Adrenal gland (tissue), 12 donors: ENCODE measurements around the gene EYS. TPM values are rescaled to one million over a fixed set of nuclear protein-coding genes. Genes with fewer than 3 reads are reported as not detected.
A peak's percentile ranks its signal among the peaks of the same experiment; 100 is the strongest.
"Not testable (repeated sequence)": the region's sequence is repeated elsewhere in the genome, so short reads cannot be mapped to it uniquely, and the experiment has no call there.

Source experiments
- DNase-seq, 7 donors: peaks; one replicate each; pipeline ENCODE4 v3.0.0-alpha.2; 2019 to 2020
- H3K27ac ChIP-seq, 5 donors: fragments of 200-600 bp; sonication (generic) in 4 of 5; 1 replicate in 3 of 5; 2 replicates in 2 of 5; pipeline versions ENCODE4 v1.5.1 to v1.8.0; 2016 to 2020; ENCODE audit warnings: mild to moderate bottlenecking in 1 of 5
- H3K27me3 ChIP-seq: fragments of 200-600 bp; 2 replicates; pipeline ENCODE4 v1.8.0; 2021
- H3K36me3 ChIP-seq, 2 donors: fragments of 200-600 bp; replicated peaks in 1 of 2; 1 replicate in 1 of 2; 2 replicates in 1 of 2; pipeline versions ENCODE4 v1.5.1 to v1.8.0; 2018 to 2022
- H3K4me1 ChIP-seq, 2 donors: fragments of 200-600 bp; replicated peaks in 1 of 2; 1 replicate in 1 of 2; 2 replicates in 1 of 2; pipeline versions ENCODE4 v1.5.1 to v1.8.0; 2018 to 2021
- H3K4me3 ChIP-seq, 4 donors: fragments of 200-600 bp; sonication (generic) in 3 of 4; one replicate each; pipeline ENCODE4 v1.5.1; 2016 to 2018
- H3K9me3 ChIP-seq, 3 donors: fragments of 200-600 bp; sonication (generic) in 1 of 3; replicated peaks in 1 of 3; 1 replicate in 2 of 3; 2 replicates in 1 of 3; pipeline versions ENCODE4 v1.5.1 to v1.8.0; 2016 to 2021
- CTCF ChIP-seq, 6 experiments: fragments of 450-650 bp in 4 of 6; fragments of 200-600 bp in 2 of 6; sonication (generic) in 1 of 6; IDR thresholded peaks; 1 replicate in 5 of 6; 2 replicates in 1 of 6; pipeline versions ENCODE4 v1.5.1 to v1.8.0; 2016 to 2021; ENCODE audit warnings: antibody characterized with exemption in 6 of 6, mild to moderate bottlenecking in 2 of 6, moderate library complexity in 1 of 6
- POLR2A ChIP-seq, 2 donors: fragments of 450-650 bp; IDR thresholded peaks; one replicate each; pipeline ENCODE4 v1.6.1; 2017; ENCODE audit warnings: antibody characterized with exemption in 2 of 2, mild to moderate bottlenecking in 2 of 2, moderate library complexity in 1 of 2
- WGBS, 4 donors: extraction: QIAGEN DNeasy Blood & Tissue Kit in 2 of 4; methylation state at CpG; one replicate each; pipeline versions ENCODE4 v1.1.5 to v1.1.7; 2013 to 2017; 5-methylcytosine and 5-hydroxymethylcytosine counted together
- intact Hi-C, 2 donors: fragments of 100-400 bp; cut with DNase I; formaldehyde crosslinking; loops; one replicate each; pipeline versions ENCODE4 v1.14.1 to v1.15.0; 2022 to 2023
- polyA plus RNA-seq, 3 donors: library from polyadenylated mRNA; stranded (reverse); fragments of 200-250 nt in 2 of 3; fragments of 350-450 nt in 1 of 3; fragmentation: Illumina TruSeq in 1 of 3; extraction: RNeasy Lipid Tissue Mini Kit (QIAGEN cat#74804) in 1 of 3; gene quantifications; one replicate each; pipeline ENCODE4 v1.2.3, GENCODE V29; 2013 to 2014
- total RNA-seq, 9 donors: library from RNA; depleted of rRNA in 4 of 9; stranded (reverse); fragments of >200 nt in 4 of 9; fragments of 120-200 nt in 1 of 9; fragmentation: NEBNext Ultra II Directional in 1 of 9; extraction: Animal tissue kit (Norgen Biotek cat#: 25700) in 1 of 9; gene quantifications; one replicate each; pipeline versions ENCODE4 v1.1.0 to v1.2.4, GENCODE V29; 2013 to 2023
- donor health status: healthy with polysubstance abuse.
- donor health status: Bipolar disorder and iron deficiency.
- donor health status: DM: yes; HTN: yes; CAD: no.
- donor health status: DM: no; HTN: no; CAD: no.
- donor health status: DM: no; HTN: no; CAD: no.
- donor health status: DM: yes; HTN: yes; CAD: no.

The EYS gene
- total and polyA plus RNA-seq, 12 donors, result 0.03 to 3.1 (median 0.18) TPM; not detected in 7

DNA sequence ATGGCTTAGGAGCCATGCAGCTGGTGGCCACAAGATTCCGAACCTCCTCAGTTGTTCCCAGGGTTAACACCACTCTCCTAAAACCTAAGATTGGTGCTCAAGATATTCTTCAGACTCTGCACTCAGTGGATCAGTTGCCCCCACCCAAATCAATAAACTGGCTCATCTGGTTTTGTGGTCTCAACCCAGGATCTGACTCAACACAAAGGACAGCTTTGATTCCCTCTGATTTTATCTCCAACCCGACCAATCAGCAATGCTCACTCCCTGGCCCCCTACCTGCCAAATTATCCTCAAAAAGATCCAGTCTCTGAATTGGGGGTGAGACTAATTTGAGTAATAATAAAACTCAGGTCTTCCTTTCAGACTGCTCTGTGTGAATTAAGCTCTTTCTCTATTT is 137.5 kb downstream of the EYS start:
- Histone ChIP-seq H3K4me3 (no peak overlapping the region), H3K27me3 (no peaks in the 10 kb centered on the region), H3K36me3 (no peaks in the 10 kb centered on the region), H3K4me1 (no peaks in the 10 kb centered on the region), H3K9me3 (no peaks in the 10 kb centered on the region), H3K27ac (no peak overlapping the region)
- WGBS, 4 donors, result 70 to 87% (median 77%) methylated on average over 2 of the region's 2 CpGs
- TF ChIP-seq CTCF (IDR thresholded peaks at IDR 0.05) (no peak), POLR2A (IDR thresholded peaks at IDR 0.05) (no peak)
- DNase-seq, result no peak
- intact Hi-C loops, result no loop called here

- H3K4me1 ChIP-seq, DNase-seq, H3K36me3 ChIP-seq, H3K27ac ChIP-seq, intact Hi-C loops, H3K4me3 ChIP-seq, H3K9me3 ChIP-seq, H3K27me3 ChIP-seq: not testable (repeated sequence)
- WGBS, 4 donors, result 77 to 83% (median 79%) methylated on average over 7 of the region's 7 CpGs
Observed at GRCh38 chr6:65569056-65569455, 138.0 kb downstream of the EYS start.

DNA sequence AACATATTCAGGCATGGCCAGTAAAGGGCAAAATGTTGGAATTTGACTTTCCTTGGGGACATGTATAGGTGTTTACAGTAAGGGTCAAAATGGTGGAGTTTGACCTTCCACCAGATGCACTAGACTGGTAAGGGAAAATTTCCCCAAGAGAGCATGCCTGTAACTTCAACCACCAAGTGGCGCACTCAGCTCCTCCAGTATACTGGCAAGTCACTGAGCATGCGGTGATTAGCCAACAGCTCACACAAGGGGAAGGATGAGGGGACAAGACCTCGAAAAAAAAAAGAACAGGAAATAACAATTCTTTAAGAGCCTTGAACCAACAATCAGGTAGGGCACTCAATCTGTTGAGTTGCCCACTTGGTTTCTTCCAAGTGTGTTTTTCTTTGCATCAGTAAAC is 140.9 kb downstream of the EYS start:
- Histone ChIP-seq H3K27ac (no peak overlapping the region), H3K36me3 (no peaks in the 10 kb centered on the region), H3K4me3 (no peak overlapping the region), H3K9me3 (no peaks in the 10 kb centered on the region), H3K4me1 (no peaks in the 10 kb centered on the region), H3K27me3 (no peaks in the 10 kb centered on the region)
- no peak for TF ChIP-seq CTCF (IDR thresholded peaks at IDR 0.05)
- no peak for TF ChIP-seq POLR2A (IDR thresholded peaks at IDR 0.05)
- DNase-seq, result peak in 1 of 7 donors; percentile 15
- WGBS, 4 donors, result 61 to 90% (median 86%) methylated on average over 3 of the region's 3 CpGs
- intact Hi-C loops, result no loop called here

GRCh38 chr6:65558071-65558470 is 149.0 kb downstream of the EYS start:
- intact Hi-C loops, result no loop called here
- H3K27ac ChIP-seq, result no peak overlapping the region
- no peaks in the 10 kb centered on the region for H3K36me3 ChIP-seq
- H3K27me3 ChIP-seq, result no peaks in the 10 kb centered on the region
- H3K9me3 ChIP-seq, result no peaks in the 10 kb centered on the region
- WGBS, 4 donors, result 80 to 97% (median 89%) methylated on average over 4 to 6 of the region's 6 CpGs
- H3K4me1 ChIP-seq, result no peaks in the 10 kb centered on the region
- no peak overlapping the region for H3K4me3 ChIP-seq
- no peak for TF ChIP-seq POLR2A (IDR thresholded peaks at IDR 0.05)
- TF ChIP-seq CTCF (IDR thresholded peaks at IDR 0.05), result no peak
- DNase-seq, result no peak

DNA sequence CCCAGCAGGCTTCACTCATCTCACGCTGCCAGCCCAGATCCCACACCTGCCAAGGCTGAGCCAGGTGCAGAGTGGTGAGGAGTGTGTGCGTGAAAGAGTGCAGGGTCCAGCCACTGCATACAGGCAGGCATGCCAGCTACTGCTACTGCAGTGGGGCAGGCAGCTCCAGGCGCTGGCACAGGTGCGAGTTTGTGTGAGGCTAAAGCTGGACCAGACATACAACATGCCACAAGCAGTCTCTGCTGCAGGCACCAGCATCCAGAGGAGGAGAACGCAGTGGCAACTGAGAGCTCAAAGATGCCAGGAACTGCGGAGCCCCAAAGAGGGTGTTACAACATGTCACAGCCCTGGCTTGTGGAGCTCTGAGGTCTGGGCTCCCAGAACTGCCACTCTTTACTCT is 149.8 kb downstream of the EYS start:
- no peaks in the 10 kb centered on the region for H3K27me3 ChIP-seq
- H3K9me3 ChIP-seq, result no peaks in the 10 kb centered on the region
- H3K27ac ChIP-seq, result no peak overlapping the region
- H3K4me1 ChIP-seq, result no peaks in the 10 kb centered on the region
- H3K4me3 ChIP-seq, result no peak overlapping the region
- TF ChIP-seq CTCF (IDR thresholded peaks at IDR 0.05), result no peak
- TF ChIP-seq POLR2A (IDR thresholded peaks at IDR 0.05), result no peak
- intact Hi-C loops, result no loop called here
- no peaks in the 10 kb centered on the region for H3K36me3 ChIP-seq
- WGBS, 4 donors, result 77 to 94% (median 87%) methylated on average over 5 to 6 of the region's 6 CpGs
- no peak for DNase-seq
